ENCODE results near the gene TENM4. TPM values are rescaled to one million over a fixed set of nuclear protein-coding genes. Genes with fewer than 3 reads are reported as not detected.

Gene TENM4
- total and polyA plus RNA-seq, 2 of the 13 experiments (the other 11 are each of a cell fraction or from before 2014, with no cell fraction given), result not detected

GRCh38 chr11:78651136-78651775, 789.6 kb downstream of the TENM4 start:
- intact Hi-C loops (cut with micrococcal nuclease; ENCODE audit: unreplicated experiment) (no loop called here), in situ Hi-C loops (cut with HindIII; ENCODE audit: extremely low pct_ligation_motif_present, low pct_unique_long_range_greater_than_20kb) (no loop called here)
- Histone ChIP-seq H3K9ac (ENCODE audit: insufficient read depth, low read depth, low read length) (no peak overlapping the region), H3K79me2 (ENCODE audit: insufficient read depth, low read length) (no peaks in the 10 kb centered on the region), H2AFZ (ENCODE audit: low read length) (no peak overlapping the region), H3K4me3 (replicated peaks in 1 of 3; ENCODE audit: insufficient read depth in 1 of 3, low read depth in 2 of 3, low read length in 3 of 3) (no peak overlapping the region), H3K27me3 (ENCODE audit: control insufficient read depth in 1 of 2, insufficient read depth in 2 of 2, low read length in 2 of 2) (peaks cover 2 to 4% of the 10 kb centered on the region in 2 experiments; a peak in 2 of 5 replicates), H3K9me3 (ENCODE audit: low read length) (no peaks in the 10 kb centered on the region), H3K27ac (ENCODE audit: extremely low read length, insufficient read depth, low read length) (no peak overlapping the region), H3K4me2 (ENCODE audit: low read depth, low read length) (no peak overlapping the region), H3K36me3 (replicated peaks in 1 of 2; ENCODE audit: control insufficient read depth in 1 of 2, insufficient read depth in 2 of 2, low read length in 2 of 2) (no peaks in the 10 kb centered on the region), H4K20me1 (ENCODE audit: insufficient read depth, low read length) (no peaks in the 10 kb centered on the region), H3K4me1 (ENCODE audit: insufficient read depth, low read length) (no peaks in the 10 kb centered on the region)
- no peak for FAIRE-seq
- no TSS peak for BruUV-seq (replicated peaks)
- no peak for ATAC-seq
- TF ChIP-seq, protein P1, sequence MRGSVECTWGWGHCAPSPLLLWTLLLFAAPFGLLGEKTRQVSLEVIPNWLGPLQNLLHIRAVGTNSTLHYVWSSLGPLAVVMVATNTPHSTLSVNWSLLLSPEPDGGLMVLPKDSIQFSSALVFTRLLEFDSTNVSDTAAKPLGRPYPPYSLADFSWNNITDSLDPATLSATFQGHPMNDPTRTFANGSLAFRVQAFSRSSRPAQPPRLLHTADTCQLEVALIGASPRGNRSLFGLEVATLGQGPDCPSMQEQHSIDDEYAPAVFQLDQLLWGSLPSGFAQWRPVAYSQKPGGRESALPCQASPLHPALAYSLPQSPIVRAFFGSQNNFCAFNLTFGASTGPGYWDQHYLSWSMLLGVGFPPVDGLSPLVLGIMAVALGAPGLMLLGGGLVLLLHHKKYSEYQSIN (CRISPR knock-in tag; IDR thresholded peaks at IDR 0.05; ENCODE audit: borderline replicate concordance), result no peak
- TF ChIP-seq AKAP8 (CRISPR knock-in tag; IDR thresholded peaks at IDR 0.05) (no peak), ZNF142 (CRISPR knock-in tag; IDR thresholded peaks at IDR 0.05) (no peak), RARG (CRISPR knock-in tag; IDR thresholded peaks at IDR 0.05; ENCODE audit: low read depth) (no peak), ESRRA (CRISPR knock-in tag; IDR thresholded peaks at IDR 0.05; ENCODE audit: low read depth) (no peak)
- WGBS (ENCODE audit: low lambda C conversion rate), result 43% methylated on average over 13 of the region's 13 CpGs
- no peak for DNase-seq (ENCODE audit: low spot score)
- ChIA-PET POLR2A (no interaction called here), CTCF (ENCODE audit: low intra/inter-chr PET ratio, low total read pairs) (no interaction called here)

All from HepG2 (cell line).